Stimulated activated CD8-positive, alpha-beta memory T cell treated with anti-CD3 and anti-CD28 coated beads, Interleukin-4, amount 100 ng/mL, for 1 hour (primary cell): Measurements from ENCODE around the gene LGALS3BP.

Experiments used
- DNase-seq, 2 donors: peaks; one replicate each; pipeline ENCODE4 v3.0.0-alpha.2; 2020; ENCODE audit warnings: low read depth in 2 of 2, low spot score in 1 of 2

The LGALS3BP gene

GRCh38 chr17:78940708-78941107, 39.0 kb downstream of the LGALS3BP start:
- no peak for DNase-seq

- DNase-seq: no peak
Observed at GRCh38 chr17:78940258-78940657, 39.5 kb downstream of the LGALS3BP start.

DNA sequence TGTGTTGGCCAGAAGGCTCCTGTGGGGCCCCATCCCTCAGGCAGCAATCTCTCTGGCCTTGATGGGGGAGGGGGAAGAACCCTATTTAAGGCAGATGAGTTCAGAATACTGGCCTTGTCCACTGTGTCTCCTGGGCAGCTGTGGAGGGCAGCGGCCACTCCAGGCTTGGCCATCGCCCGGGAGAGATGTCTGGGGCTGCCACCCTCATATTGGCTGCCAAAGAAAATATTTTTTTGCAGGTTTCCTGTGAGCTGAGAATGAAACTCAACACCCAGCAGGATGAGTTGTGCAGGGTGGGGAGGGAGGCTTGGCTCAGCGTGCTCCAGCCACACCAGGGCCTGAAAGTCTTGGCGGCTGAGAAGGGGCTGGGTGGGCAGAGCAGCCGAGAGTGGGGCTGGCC, 40.1 kb downstream of the LGALS3BP start:
- no peak for DNase-seq

- DNase-seq: no peak
Observed at GRCh38 chr17:78937561-78937960, 42.2 kb downstream of the LGALS3BP start.

GRCh38 chr17:78935419-78936323, 44.1 kb downstream of the LGALS3BP start:
- DNase-seq: no peak

GRCh38 chr17:78934681-78935418, 44.9 kb downstream of the LGALS3BP start:
- DNase-seq: no peak

DNA sequence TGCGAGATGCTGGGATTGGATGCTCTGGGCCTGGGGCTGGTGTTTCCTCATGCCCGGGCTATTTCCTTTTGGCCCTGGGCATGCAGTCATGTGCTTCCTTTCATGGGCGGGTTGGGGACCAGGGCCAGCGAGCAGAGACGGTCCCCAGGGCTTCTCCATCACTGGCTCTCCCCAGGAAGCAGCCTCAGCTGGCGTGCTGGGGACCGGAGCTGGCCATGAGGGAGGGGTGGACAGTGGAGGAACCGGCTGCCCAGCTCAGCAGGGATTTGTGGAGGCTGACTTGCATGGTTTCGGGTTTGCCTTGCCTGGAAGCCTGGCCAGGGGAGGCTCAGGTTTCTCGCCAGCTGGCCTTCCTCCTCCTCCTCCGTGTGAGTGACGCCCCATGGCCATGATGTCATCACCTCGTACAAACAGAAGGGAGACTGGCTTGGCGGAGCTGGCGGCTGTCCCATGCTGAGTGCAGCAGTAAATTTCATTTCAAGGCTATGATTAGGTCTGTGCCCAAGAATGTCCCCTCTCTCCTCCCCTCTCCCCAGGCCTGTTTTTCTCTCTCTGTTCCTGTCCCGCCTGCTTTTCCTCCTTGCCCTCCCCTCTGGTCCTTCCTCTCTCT, 45.7 kb downstream of the LGALS3BP start:
- no peak for DNase-seq

- DNase-seq: no peak
Observed at GRCh38 chr17:78933025-78933958, 46.4 kb downstream of the LGALS3BP start.

DNA sequence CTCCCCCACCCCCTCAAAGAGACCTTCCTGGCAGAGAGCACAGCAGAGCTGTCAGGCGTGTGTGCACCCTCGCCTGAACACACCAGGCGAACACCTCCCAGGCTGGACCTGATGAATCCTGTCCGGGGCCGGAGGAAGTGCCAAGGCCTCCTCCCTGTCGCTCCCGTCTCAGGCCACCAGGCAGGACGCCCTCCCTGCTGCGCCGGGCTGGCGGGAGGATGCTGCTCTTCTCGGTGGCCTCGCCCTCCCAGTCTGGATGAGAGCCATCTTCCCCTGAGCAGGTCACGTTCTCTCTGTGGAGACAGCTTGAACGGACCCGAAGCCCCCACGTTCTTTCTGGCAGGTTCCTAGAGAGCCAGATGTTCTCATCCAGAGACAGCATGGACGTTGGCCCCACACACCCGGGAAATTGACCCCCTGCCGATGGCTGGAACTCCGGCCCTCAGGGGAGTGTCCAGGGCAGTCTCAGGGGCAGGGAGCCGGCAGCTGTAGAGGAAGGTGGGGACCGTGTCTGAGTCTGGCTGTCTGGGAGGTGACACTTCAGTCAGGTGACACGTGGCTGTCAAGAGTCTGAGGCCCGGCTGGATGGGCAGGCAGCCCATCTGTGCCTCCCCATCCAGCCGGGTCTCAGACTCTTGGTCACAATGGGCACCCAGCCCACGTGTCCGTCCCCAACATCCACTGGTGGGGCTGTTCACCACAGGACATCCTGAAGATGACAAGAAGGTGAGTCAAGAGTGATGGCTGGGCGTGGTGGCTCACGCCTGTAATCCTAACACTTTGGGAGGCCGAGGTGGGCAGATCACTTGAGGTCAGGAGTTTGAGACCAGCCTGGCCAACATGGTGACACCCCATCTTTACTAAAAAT, 49.6 kb downstream of the LGALS3BP start:
- no peak for DNase-seq

DNA sequence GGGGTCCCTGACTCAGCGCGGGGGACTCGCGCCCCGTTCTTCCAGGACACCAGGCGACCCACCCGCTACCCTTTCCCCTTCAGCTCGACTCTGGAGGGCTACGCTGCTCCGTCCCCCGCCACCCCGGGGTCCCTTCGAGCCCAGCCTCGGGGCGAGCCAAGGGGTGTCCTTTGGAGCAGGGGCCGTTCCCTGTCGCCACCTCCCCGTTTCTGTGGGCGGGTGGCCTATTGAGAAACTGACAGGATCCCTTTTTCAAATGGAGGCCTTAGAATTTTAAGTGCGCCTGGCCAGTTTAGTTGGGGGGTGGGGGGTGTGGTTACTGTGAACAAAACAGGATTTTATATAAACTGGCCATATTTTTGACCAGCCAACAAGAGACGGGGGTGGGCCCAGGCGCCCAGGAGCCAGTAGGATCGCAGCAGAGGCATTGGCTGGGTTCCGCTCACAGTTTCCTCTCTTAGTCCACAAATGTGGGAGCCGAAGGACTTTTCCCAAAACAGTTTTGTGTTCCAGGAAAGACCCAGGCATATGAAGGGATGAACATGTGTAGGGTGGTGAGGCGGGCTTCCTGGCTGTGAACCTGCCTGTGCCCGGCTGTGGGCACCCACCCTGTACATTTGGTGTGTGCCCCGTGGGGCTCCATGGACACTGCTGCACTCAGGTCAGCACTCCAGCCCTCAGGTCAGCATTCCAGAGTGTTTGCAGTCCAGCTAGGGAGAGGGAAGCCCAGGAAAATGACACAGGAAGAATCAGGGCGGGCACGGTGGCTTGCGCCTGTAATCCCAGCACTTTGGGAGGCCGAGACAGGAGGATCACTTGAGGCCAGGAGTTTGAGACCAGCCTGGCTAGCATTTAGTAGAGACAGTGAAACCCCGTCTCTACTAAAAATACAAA, 53.8 kb downstream of the LGALS3BP start:
- DNase-seq: no peak

DNA sequence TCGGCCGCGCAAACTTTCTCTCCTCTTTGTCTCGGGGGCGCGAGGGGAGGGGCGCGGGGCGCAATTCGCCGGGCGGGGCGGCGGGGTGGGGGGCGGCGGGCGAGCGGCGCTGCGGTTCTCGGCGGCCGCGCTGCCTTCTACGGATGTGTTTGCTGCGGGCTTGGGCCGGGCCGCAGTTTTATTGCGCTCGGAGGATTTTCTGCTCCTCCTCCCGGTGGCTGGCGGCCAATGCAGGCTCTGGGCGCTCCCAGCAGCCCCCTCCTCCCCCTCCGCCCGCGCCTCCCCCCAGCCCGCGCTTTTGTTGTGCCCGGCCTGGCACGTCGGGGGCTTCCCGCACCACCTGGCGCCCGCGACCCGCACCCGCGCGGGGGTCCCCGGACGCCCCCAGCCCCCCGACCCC, 54.5 kb downstream of the LGALS3BP start, which contains the start of gene TIMP2:
Gene TIMP2 (minus strand): TSS at position 154 of the 400 bp plus-strand sequence. CDS start 299 bp downstream, outside the sequence.
- peak; percentile 21 to 30 for DNase-seq

DNA sequence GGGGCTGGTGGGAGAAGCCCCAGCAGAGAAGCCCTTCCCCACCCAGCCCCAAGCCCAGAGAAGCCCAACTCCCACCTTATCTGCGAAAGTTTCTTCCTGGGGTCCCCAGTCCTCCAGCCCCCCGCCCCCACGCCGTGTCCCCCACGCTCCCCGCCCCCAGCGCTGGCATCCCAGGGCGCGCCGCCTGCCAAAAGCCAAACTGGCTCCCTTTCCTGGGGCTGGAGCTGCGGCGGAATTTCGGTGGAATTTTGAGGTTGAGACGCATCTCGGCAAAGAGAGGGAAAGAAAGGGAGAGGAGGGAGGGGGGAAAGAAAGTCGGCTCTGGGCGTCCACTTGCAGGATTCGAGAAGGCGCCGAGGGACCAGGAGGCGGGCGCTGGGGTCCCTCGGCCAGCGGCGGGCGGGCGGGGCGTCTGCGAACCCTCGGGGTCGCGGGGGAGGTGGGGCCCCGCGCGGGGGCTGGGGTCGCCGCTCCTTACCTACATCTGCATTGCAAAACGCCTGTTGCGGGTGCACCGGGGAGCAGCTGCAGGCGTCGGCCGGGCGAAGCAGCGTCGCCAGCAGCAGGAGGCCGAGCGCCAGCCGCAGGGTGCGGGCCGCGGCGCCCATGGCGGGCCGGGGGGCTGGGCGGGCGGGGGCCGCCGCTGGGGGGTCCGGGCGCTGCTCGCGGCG, 55.1 kb downstream of the LGALS3BP start:
- no peak for DNase-seq

DNA sequence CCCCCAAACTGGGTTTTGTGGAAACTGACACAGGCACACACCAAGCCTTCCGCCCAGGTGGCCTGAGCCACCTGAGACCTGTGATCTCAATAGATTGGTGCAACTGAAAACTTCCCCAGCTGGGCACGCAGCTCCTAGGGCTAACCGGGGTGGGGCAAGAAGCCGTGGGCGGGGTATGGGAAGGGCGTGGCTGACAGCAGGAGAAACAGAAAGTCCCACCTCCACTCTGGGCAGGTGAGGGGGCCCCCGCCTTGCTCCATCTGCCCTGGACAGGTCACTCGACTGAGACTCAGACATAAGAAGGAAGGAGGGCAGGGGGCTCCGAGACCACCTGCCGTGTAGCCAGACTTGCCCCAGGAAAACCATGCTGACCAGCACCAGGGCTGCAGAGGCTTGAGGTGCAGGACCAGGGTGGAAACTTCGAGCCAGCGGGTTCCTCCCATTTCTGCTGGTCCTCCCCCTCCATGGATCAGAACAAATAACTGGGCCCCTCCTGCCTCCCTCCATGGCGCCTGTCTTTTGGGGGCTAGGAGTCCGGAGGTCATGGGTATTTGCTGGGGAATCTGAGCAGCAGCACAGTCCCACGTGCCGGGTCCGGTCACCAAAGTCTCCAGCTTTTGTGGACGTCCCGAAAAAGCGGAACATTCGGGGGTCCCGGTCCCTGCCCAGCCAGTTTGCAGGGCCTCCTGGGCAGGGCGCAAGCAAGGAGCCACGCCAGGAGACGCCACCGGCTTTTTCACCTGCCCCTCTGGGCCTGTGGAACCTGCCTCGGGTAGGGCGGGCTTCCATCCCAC, 55.9 kb downstream of the LGALS3BP start:
- DNase-seq: peak in 1 of 2 donors; percentile 24

DNA sequence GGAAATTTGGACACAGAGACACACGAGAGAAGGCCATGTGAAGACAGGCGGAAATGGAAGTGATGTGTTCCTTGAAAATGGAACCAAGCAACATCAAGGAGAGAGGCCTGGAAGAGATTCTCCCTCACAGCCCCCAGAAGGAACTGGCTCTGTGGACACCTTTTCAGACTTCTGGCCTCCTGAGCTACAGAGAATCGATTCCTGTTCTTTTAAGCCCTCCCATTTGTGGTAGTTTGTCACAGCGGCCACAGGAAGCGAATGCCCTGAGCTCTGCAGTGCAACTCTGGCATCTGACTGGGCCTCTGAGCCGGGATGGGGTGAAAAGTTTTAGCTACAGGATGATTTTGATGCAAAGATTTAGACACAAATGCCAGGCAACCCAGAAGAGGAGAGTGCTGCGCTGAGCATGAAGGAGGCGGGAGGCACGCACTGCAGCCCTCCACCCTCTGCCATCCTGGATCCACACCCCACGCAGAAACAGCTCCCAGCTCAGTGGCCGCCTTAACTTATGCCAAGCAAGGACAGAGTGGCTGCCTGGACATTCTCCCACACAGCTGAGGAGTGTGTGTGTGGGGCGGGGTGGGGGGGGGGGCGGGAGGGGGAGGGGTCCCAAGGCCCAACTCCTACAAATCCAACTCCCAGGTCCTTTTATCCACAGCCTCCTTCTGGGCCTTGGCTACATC, 56.8 kb downstream of the LGALS3BP start:
- no peak for DNase-seq

- no peak for DNase-seq
Observed at GRCh38 chr17:78921437-78921971, 58.2 kb downstream of the LGALS3BP start.
